ENCODE measurements around the gene SDK2.
A peak's percentile ranks its signal among the peaks of the same experiment; 100 is the strongest.

SDK2 gene

GRCh38 chr17:73435412-73435811 lies 208.8 kb downstream of the SDK2 start:
- no peak for DNase-seq

GRCh38 chr17:73434154-73434553 lies 210.1 kb downstream of the SDK2 start:
- DNase-seq, result no peak

- DNase-seq, result no peak
Observed at GRCh38 chr17:73433501-73433900, 210.7 kb downstream of the SDK2 start.

GRCh38 chr17:73432624-73433190 lies 211.5 kb downstream of the SDK2 start:
- no peak for DNase-seq

- no peak for DNase-seq
Observed at GRCh38 chr17:73431401-73432205, 212.6 kb downstream of the SDK2 start.

- DNase-seq, result peak; percentile 79
Observed at GRCh38 chr17:73430848-73431247, 213.4 kb downstream of the SDK2 start.

GRCh38 chr17:73430165-73430680 lies 214.0 kb downstream of the SDK2 start:
- DNase-seq, result no peak

- peak; percentile 84 for DNase-seq
Observed at GRCh38 chr17:73429440-73430164, 214.6 kb downstream of the SDK2 start.

GRCh38 chr17:73427198-73427597 lies 217.0 kb downstream of the SDK2 start:
- DNase-seq, result no peak

GRCh38 chr17:73424571-73424970 lies 219.7 kb downstream of the SDK2 start:
- DNase-seq, result no peak

- DNase-seq, result no peak
Observed at GRCh38 chr17:73423806-73424205, 220.4 kb downstream of the SDK2 start.

GRCh38 chr17:73423159-73423715 lies 221.0 kb downstream of the SDK2 start:
- no peak for DNase-seq

GRCh38 chr17:73422121-73422520 lies 222.1 kb downstream of the SDK2 start:
- no peak for DNase-seq

GRCh38 chr17:73420897-73421296 lies 223.3 kb downstream of the SDK2 start:
- peak; percentile 7 for DNase-seq

GRCh38 chr17:73419881-73420280 lies 224.4 kb downstream of the SDK2 start:
- no peak for DNase-seq

- no peak for DNase-seq
Observed at GRCh38 chr17:73419051-73419450, 225.2 kb downstream of the SDK2 start.

- DNase-seq, result no peak
Observed at GRCh38 chr17:73415782-73416181, 228.5 kb downstream of the SDK2 start.

- no peak for DNase-seq
Observed at GRCh38 chr17:73414171-73414955, 229.9 kb downstream of the SDK2 start.

- DNase-seq, result no peak
Observed at GRCh38 chr17:73412914-73413313, 231.3 kb downstream of the SDK2 start.

- DNase-seq, result no peak
Observed at GRCh38 chr17:73411313-73411747, 232.9 kb downstream of the SDK2 start.

- DNase-seq, result no peak
Observed at GRCh38 chr17:73410586-73411312, 233.5 kb downstream of the SDK2 start.

- DNase-seq, result no peak
Observed at GRCh38 chr17:73404246-73404645, 240.0 kb downstream of the SDK2 start.
